ENCODE data around the gene FOXL2.

DNA sequence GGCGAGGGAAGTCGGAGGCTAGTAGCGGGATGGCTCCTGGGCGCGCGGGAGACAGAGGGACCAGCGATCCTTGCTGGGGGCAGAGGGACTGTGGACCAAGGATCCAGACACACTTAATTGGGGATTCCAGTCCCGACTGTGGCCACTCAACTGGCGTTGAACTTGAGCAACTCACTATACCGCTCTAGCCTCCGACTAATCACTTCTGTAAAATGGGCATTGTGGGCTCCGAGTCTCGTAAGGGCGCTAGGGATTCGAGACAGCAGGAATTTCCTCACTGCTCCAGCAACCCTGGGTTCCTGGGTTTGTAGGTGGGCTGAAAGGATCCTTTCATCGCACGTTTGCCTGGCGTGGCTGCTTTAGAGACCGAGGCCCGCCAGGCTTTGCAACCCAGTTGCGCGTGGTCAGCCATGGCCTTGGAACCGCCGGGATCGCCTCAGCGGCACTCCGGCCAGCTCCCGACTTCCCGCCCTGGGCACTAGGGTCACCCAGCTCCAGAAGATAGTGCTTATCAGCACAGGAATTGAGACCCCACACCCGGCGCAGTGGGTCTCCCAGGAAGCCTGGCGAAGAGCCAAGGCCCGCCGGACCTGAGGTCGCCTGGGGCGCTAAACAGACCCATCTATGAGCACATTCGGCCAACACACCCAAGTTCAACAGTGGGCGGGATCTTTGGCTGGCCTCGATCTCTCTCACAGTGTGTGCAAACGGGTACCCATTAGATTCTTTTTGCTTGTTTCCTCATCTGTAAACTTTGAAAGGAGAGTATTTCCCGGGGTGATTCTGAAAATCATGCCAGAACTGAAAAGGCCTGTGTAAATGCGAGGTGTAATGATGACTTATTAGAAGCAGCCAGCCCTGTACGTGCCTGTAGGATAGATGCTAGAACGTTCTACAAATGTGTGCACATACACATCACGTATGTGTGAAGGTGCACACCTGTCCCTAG lies 9.9 kb downstream of the FOXL2 start:
- TF ChIP-seq GATA3 (IDR thresholded peaks at IDR 0.05; ENCODE audit: low read depth, low read length) (no peak), GATA2 (IDR thresholded peaks at IDR 0.05; ENCODE audit: low read depth, low read length) (no peak)
